GM10266 (cell line): ENCODE results near the gene CBX2.

ENCODE experiments used
- DNase-seq: peaks from one replicate; pipeline ENCODE4 v3.0.0; 2012; ENCODE audit errors: extremely low spot score
- CTCF ChIP-seq: IDR thresholded peaks from 2 replicates; pipeline ENCODE4 v1.5.1; 2012; ENCODE audit warnings: mild to moderate bottlenecking, low read depth; ENCODE audit not compliant: control insufficient read depth, insufficient read depth; ENCODE audit errors: missing control alignments

Gene CBX2

GRCh38 chr17:79781012-79781650 lies 3.2 kb downstream of the CBX2 start:
- DNase-seq = no peak
- TF ChIP-seq CTCF = no peak

- no peak for DNase-seq
- TF ChIP-seq CTCF = no peak
Measured at GRCh38 chr17:79781736-79782575, 4.0 kb downstream of the CBX2 start.

GRCh38 chr17:79783891-79784290 lies 5.9 kb downstream of the CBX2 start:
- DNase-seq = no peak
- no peak for TF ChIP-seq CTCF

- TF ChIP-seq CTCF = no peak
- no peak for DNase-seq
Measured at GRCh38 chr17:79784353-79785016, 6.5 kb downstream of the CBX2 start.

- TF ChIP-seq CTCF = no peak
- no peak for DNase-seq
Measured at GRCh38 chr17:79785017-79785899, 7.3 kb downstream of the CBX2 start.

GRCh38 chr17:79785900-79786810 lies 8.2 kb downstream of the CBX2 start:
- no peak for TF ChIP-seq CTCF
- no peak for DNase-seq
